PFSK-1 (cell line): ENCODE data around the gene SHISA5.

Experiments
- FOXP2 ChIP-seq: optimal IDR thresholded peaks from 2 replicates; pipeline ENCODE3; 2011; ENCODE audit warnings: borderline replicate concordance, control low read depth, inconsistent platforms; ENCODE audit not compliant: insufficient read depth; ENCODE audit errors: extremely low read length, extremely low read depth
- POLR2AphosphoS5 ChIP-seq: IDR thresholded peaks from 2 replicates; pipeline ENCODE4 v1.6.1; 2012; ENCODE audit warnings: low read depth, mild to moderate bottlenecking, control low read depth, low read length, moderate library complexity
- REST ChIP-seq, 2 experiments: IDR thresholded peaks; 2 replicates each; pipeline versions ENCODE4 v1.6.1 to v1.8.0; 2011 to 2012; ENCODE audit warnings: low read depth in 2 of 2, low read length in 2 of 2, control low read depth in 1 of 2, inconsistent platforms in 1 of 2, mild to moderate bottlenecking in 1 of 2, moderate library complexity in 1 of 2; ENCODE audit not compliant: insufficient read depth in 1 of 2
- SIN3A ChIP-seq: IDR thresholded peaks from 2 replicates; pipeline ENCODE4 v1.6.1; 2012; ENCODE audit warnings: mild to moderate bottlenecking, low read length, moderate library complexity, borderline replicate concordance; ENCODE audit not compliant: insufficient read depth
- TAF1 ChIP-seq: IDR thresholded peaks from 2 replicates; pipeline ENCODE4 v1.6.1; 2012; ENCODE audit warnings: low read length, control low read depth, borderline replicate concordance; ENCODE audit not compliant: insufficient read depth

SHISA5 gene

GRCh38 chr3:48465531-48466378 is 38.2 kb downstream of the SHISA5 start:
- TF ChIP-seq FOXP2 (no peak), SIN3A (no peak), TAF1 (peak; percentile 74; the same call in 1 of the 2 replicates), POLR2AphosphoS5 (peak; percentile 89), REST (IDR thresholded peaks at IDR 0.05; ENCODE audit: insufficient read depth in 1 of 2, low read depth in 2 of 2, low read length in 2 of 2) (no peak)

- TF ChIP-seq SIN3A = no peak
- TF ChIP-seq TAF1 = no peak
- TF ChIP-seq FOXP2 = no peak
- TF ChIP-seq REST (IDR thresholded peaks at IDR 0.05; ENCODE audit: insufficient read depth in 1 of 2, low read depth in 2 of 2, low read length in 2 of 2) = no peak
- TF ChIP-seq POLR2AphosphoS5 = no peak
These were observed 38.8 kb downstream of the SHISA5 start for GRCh38 chr3:48465237-48465530.

GRCh38 chr3:48464713-48465221 is 39.2 kb downstream of the SHISA5 start:
- TF ChIP-seq SIN3A (no peak), REST (IDR thresholded peaks at IDR 0.05; ENCODE audit: insufficient read depth in 1 of 2, low read depth in 2 of 2, low read length in 2 of 2) (no peak), FOXP2 (no peak)

- TF ChIP-seq SIN3A (no peak), TAF1 (no peak), REST (IDR thresholded peaks at IDR 0.05; ENCODE audit: insufficient read depth in 1 of 2, low read depth in 2 of 2, low read length in 2 of 2) (no peak), FOXP2 (no peak), POLR2AphosphoS5 (no peak)
These were observed 40.3 kb downstream of the SHISA5 start for GRCh38 chr3:48463703-48464102.
